ENCODE data around the gene KIF5A.
A peak's percentile ranks its signal among the peaks of the same experiment; 100 is the strongest.
"Not testable (repeated sequence)": the region's sequence is repeated elsewhere in the genome, so short reads cannot be mapped to it uniquely, and the experiment has no call there.

Gene KIF5A

DNA sequence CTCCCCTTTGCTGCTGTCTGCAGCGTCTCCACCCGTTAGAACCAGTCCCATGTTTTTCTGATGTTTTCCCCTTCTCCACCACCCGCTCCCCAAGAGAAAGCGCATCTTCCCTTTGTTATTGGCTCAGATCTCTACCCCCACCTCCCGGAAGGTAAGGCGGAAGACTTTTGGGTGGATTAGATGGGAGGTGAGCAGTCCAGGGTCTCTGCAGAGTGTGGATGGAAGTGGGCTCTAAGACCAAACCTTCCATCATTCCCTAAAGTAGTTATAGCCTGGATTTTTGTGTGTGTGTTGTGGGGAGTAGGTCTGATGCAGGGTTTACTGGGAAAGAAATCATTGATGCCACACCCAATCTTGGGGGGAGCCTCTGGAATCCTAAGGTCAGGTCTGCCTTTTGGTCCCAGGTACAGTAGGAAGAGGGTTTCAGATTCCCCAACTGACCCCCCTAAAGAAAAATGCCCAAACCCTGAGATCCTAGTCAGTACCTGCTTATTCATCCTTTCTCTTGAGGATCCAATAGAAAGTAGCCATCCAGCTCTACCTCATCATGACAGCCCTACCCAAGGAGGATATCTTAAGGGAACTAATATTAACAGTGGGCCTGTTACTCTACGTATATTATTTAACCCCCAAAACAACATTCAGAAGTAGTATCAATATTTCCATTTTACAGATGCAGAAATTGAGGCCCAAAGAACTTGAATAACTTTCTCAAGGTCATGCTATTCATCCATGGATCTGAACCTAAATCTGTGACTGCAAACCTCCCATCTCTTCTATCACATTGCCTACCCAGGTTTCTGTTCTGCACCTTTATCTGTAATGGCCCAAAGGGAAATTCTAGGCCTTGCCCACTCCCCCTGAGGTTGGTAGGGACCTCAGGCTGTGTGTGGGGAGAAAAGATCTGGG lies 1.1 kb downstream of the KIF5A start:
- peaks cover 21% of the 10 kb centered on the region for H3K4me1 ChIP-seq (ENCODE audit: control insufficient read depth, insufficient read depth, low read length)
- peaks cover 13% of the 10 kb centered on the region; the same call in 1 of the 2 replicates for H3K27me3 ChIP-seq (ENCODE audit: control insufficient read depth, insufficient read depth, low read length)
- peak overlapping the region; percentile 95 for H3K4me3 ChIP-seq (ENCODE audit: low read depth, low read length)
- H3K9me3 ChIP-seq (ENCODE audit: control insufficient read depth, insufficient read depth, low read length), result no peaks in the 10 kb centered on the region
- no peak overlapping the region for H3K27ac ChIP-seq (ENCODE audit: low read depth, low read length)
- no peak overlapping the region for H3K9ac ChIP-seq (ENCODE audit: low read depth, low read length)
- H3K36me3 ChIP-seq (ENCODE audit: control insufficient read depth, insufficient read depth, low read length), result no peaks in the 10 kb centered on the region; the same call in 1 of the 2 replicates

DNA sequence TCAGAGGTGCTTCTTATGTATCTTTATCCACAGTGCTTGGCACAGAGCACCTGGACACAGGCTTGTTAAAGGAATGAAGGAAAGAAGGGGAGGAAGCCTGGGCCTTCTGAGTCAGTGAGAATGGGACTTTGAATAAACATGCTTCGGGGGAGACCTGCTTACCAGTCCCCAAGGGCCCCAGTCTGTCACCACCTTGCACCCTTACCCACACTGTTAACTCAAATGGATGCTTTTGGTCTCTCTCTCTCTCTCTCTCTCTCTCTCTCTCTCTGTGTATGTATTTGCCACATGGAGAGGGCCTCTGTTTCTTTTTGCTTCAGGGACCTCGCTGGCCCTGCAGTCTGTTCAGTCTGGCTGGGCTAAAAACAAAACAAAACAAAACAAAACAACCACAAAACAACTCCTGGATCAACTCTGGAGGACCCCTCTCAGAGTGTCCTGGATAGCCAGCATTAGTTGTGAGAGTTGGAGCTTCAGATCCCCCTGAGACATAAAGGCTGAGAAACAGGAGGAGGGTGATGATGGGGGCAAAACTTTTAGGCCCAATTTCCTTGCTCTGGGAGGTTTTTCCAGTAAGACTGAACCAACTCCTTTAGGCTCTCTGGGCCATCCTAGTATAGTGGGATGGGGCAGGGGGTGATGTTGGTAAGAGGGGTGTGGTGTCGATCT lies 1.9 kb downstream of the KIF5A start:
- H3K27me3 ChIP-seq (ENCODE audit: control insufficient read depth, insufficient read depth, low read length), result peaks cover 13% of the 10 kb centered on the region; the same call in 1 of the 2 replicates
- H3K36me3 ChIP-seq (ENCODE audit: control insufficient read depth, insufficient read depth, low read length), result no peaks in the 10 kb centered on the region; the same call in 1 of the 2 replicates
- peaks cover 18% of the 10 kb centered on the region; the same call in 1 of the 2 replicates for H3K4me1 ChIP-seq (ENCODE audit: control insufficient read depth, insufficient read depth, low read length)
- H3K27ac ChIP-seq (ENCODE audit: low read depth, low read length), result no peak overlapping the region
- H3K9me3 ChIP-seq (ENCODE audit: control insufficient read depth, insufficient read depth, low read length), result no peaks in the 10 kb centered on the region
- no peak overlapping the region for H3K4me3 ChIP-seq (ENCODE audit: low read depth, low read length)
- no peak overlapping the region for H3K9ac ChIP-seq (ENCODE audit: low read depth, low read length)

DNA sequence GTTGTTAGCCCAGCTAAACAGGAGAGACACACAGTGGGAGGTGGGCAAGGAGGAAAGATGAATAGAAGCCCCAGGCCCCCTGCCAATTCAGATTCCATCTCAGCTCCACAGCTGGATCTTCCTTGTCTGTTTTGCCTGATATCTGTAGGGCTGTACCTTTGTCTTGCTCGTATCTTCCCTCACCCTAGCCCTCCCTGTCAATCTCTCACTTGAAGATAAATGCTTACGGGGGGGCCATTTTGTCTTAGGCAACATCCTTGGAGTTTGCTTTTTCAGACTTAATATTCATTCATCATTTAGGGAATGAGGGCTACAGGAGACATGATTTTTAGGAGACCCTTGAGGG lies 2.4 kb downstream of the KIF5A start:
- no peak overlapping the region for H3K9ac ChIP-seq (ENCODE audit: low read depth, low read length)
- H3K27ac ChIP-seq (ENCODE audit: low read depth, low read length), result no peak overlapping the region
- no peaks in the 10 kb centered on the region; the same call in 1 of the 2 replicates for H3K36me3 ChIP-seq (ENCODE audit: control insufficient read depth, insufficient read depth, low read length)
- no peaks in the 10 kb centered on the region for H3K9me3 ChIP-seq (ENCODE audit: control insufficient read depth, insufficient read depth, low read length)
- H3K27me3 ChIP-seq (ENCODE audit: control insufficient read depth, insufficient read depth, low read length), result peaks cover 13% of the 10 kb centered on the region; the same call in 1 of the 2 replicates
- no peak overlapping the region for H3K4me3 ChIP-seq (ENCODE audit: low read depth, low read length)
- peaks cover 16% of the 10 kb centered on the region; the same call in 1 of the 2 replicates for H3K4me1 ChIP-seq (ENCODE audit: control insufficient read depth, insufficient read depth, low read length)

DNA sequence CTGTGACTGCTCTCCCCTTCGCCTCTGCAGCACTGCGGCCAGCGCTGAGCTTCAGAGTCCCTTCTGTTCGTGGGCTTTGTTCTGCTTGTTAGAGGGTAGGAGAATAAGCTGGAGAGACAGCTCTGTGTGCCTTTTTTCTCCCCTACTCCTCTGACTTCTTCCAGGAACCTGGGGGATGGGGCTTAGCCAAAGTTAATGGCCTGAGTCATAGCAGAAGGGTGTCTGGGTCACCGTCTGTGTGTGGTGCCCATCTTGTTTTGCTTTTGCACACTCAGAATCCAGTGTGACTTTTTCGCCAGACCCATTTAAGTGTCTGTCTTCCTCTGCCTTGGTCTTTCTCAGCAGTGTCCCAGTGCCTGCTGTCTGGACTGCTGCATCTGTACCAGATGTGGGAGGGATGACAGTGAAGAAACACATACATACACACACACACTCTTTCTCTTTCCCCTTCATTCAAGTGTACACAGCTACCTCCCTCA lies 3.0 kb downstream of the KIF5A start:
- H3K27ac ChIP-seq (ENCODE audit: low read depth, low read length), result no peak overlapping the region
- no peaks in the 10 kb centered on the region for H3K9me3 ChIP-seq (ENCODE audit: control insufficient read depth, insufficient read depth, low read length)
- H3K4me3 ChIP-seq (ENCODE audit: low read depth, low read length), result no peak overlapping the region

DNA sequence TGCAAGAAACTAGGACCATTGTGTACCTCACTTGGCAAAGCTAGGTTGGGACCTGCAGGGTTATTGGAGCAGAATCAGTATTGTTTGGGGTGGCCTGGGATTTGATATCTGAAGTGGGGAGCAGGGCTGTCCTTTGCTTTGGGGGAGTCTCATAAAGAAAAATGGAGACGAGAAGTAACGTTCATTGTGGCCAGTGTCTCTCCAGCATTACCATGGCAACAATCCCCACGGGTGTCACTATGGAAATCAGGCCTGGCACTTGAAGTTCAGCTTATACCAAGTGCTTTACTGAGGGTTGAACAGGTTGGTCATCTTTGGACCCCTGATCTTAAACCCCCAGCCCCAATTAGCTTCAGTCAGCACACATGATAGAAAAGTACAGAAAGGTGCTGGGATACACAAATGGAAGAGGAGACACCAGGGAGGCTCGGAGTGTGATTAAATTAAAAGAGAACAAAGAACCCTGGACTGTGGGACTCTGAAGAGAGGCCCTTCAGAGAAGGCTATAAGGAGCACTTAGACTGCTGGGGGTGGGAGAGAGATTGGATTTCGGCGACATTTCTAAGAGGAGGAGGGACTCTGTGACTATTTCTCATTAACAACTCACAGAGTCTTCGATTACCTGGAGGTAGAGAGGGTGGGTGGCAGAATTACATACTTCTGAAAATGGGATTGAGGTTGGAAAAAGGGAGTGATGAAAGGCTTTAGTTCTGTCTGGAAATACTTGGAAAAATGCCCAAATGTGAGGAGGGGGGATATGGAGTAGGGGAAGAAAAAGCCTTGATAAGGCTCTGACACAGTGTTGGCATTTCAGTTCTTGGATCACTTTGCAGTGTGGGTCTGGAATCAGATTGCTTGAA lies 3.7 kb downstream of the KIF5A start:
- no peaks in the 10 kb centered on the region for H3K9me3 ChIP-seq (ENCODE audit: control insufficient read depth, insufficient read depth, low read length)
- H3K4me1 ChIP-seq (ENCODE audit: control insufficient read depth, insufficient read depth, low read length), result peaks cover 15% of the 10 kb centered on the region; the same call in 1 of the 2 replicates
- H3K36me3 ChIP-seq (ENCODE audit: control insufficient read depth, insufficient read depth, low read length), result peaks cover 3% of the 10 kb centered on the region; the same call in 1 of the 2 replicates
- peaks cover 8% of the 10 kb centered on the region; the same call in 1 of the 2 replicates for H3K27me3 ChIP-seq (ENCODE audit: control insufficient read depth, insufficient read depth, low read length)
- H3K27ac ChIP-seq (ENCODE audit: low read depth, low read length), result no peak overlapping the region
- H3K4me3 ChIP-seq (ENCODE audit: low read depth, low read length), result no peak overlapping the region
- H3K9ac ChIP-seq (ENCODE audit: low read depth, low read length), result no peak overlapping the region

More for the DNA sequence above, 3.0 kb downstream of the KIF5A start:
- no peak overlapping the region for H3K9ac ChIP-seq (ENCODE audit: low read depth, low read length)
- H3K4me1 ChIP-seq (ENCODE audit: control insufficient read depth, insufficient read depth, low read length), result peaks cover 15% of the 10 kb centered on the region; the same call in 1 of the 2 replicates
- H3K36me3 ChIP-seq (ENCODE audit: control insufficient read depth, insufficient read depth, low read length), result peaks cover 3% of the 10 kb centered on the region; the same call in 1 of the 2 replicates
- H3K27me3 ChIP-seq (ENCODE audit: control insufficient read depth, insufficient read depth, low read length), result peaks cover 13% of the 10 kb centered on the region; the same call in 1 of the 2 replicates

DNA sequence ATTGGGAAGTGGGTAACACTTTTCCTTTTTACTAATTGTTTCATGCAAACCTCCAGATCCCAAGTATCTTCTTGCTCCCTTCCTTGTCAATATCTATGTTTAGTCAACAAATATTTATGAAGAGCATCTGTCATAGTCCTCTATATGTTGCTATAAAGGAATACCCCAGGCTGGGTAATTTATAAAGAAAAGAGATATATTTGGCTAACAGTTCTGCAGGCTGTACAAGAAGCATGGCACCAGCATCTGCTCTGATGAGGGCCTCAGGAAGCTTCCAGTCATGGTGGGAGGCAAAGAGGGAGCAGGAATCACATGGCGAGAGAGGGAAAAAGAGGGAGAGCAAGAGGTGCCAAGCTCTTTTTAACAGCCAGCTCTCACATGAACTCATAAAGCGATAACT lies 4.6 kb downstream of the KIF5A start:
- H3K4me3 ChIP-seq (ENCODE audit: low read depth, low read length), result no peak overlapping the region
- peaks cover 3% of the 10 kb centered on the region; the same call in 1 of the 2 replicates for H3K36me3 ChIP-seq (ENCODE audit: control insufficient read depth, insufficient read depth, low read length)
- H3K4me1 ChIP-seq (ENCODE audit: control insufficient read depth, insufficient read depth, low read length), result peaks cover 10% of the 10 kb centered on the region; the same call in 1 of the 2 replicates
- no peaks in the 10 kb centered on the region for H3K9me3 ChIP-seq (ENCODE audit: control insufficient read depth, insufficient read depth, low read length)
- 0 out of 2 replicates have a peak, but pooled peaks cover under 1% of the 10 kb centered on the region for H3K27me3 ChIP-seq (ENCODE audit: control insufficient read depth, insufficient read depth, low read length)
- no peak overlapping the region for H3K27ac ChIP-seq (ENCODE audit: low read depth, low read length)
- no peak overlapping the region for H3K9ac ChIP-seq (ENCODE audit: low read depth, low read length)

DNA sequence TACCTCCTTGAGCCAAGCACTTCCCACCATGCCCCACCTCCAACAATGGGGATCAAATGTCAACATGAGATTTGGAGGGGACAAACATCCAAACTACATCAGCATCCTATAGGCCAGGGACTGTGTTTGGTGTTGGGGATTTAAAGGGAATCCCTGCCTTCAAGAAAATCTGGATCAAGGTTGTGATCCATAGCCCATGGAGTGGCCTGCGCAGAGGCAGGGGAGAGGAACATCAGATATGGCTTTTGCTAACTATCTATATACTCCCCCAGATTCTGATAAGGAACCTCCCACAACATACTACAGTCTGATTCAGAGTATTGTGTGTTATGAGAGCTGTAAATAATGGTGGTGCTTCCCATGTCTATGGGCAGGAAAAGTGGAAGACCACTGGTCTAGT lies 5.1 kb downstream of the KIF5A start:
- Histone ChIP-seq H3K4me3 (ENCODE audit: low read depth, low read length) (no peak overlapping the region), H3K9ac (ENCODE audit: low read depth, low read length) (no peak overlapping the region), H3K4me1 (ENCODE audit: control insufficient read depth, insufficient read depth, low read length) (peaks cover 9% of the 10 kb centered on the region; the same call in 1 of the 2 replicates), H3K36me3 (ENCODE audit: control insufficient read depth, insufficient read depth, low read length) (peaks cover 3% of the 10 kb centered on the region; the same call in 1 of the 2 replicates), H3K27me3 (ENCODE audit: control insufficient read depth, insufficient read depth, low read length) (no peaks in the 10 kb centered on the region), H3K9me3 (ENCODE audit: control insufficient read depth, insufficient read depth, low read length) (no peaks in the 10 kb centered on the region), H3K27ac (ENCODE audit: low read depth, low read length) (no peak overlapping the region)

DNA sequence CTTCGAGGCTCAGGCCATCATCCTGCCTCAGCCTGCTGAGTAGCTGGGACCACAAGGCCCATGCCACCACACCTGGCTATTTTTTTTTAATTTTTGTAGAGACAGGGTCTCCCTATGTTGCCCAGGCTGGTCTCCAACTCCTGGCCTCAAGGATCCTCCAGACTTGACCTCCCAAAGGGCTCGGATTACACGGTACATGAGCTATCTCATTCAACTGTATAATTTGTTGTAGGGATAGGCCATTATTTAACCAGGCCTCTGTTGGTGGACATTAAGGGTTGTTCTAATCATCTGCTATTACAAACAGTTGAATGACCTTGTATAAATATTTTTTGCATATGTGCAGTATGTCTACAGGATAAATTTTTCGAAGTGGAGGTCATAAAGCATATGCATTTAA lies 9.0 kb downstream of the KIF5A start:
- H3K36me3 ChIP-seq (ENCODE audit: control insufficient read depth, insufficient read depth, low read length), result peaks cover 11% of the 10 kb centered on the region
- no peak overlapping the region for H3K9ac ChIP-seq (ENCODE audit: low read depth, low read length)
- H3K27me3 ChIP-seq (ENCODE audit: control insufficient read depth, insufficient read depth, low read length), result no peaks in the 10 kb centered on the region
- H3K27ac ChIP-seq (ENCODE audit: low read depth, low read length), result no peak overlapping the region
- H3K4me3 ChIP-seq (ENCODE audit: low read depth, low read length), result no peak overlapping the region
- H3K9me3 ChIP-seq (ENCODE audit: control insufficient read depth, insufficient read depth, low read length), result no peaks in the 10 kb centered on the region
- no peaks in the 10 kb centered on the region for H3K4me1 ChIP-seq (ENCODE audit: control insufficient read depth, insufficient read depth, low read length)

DNA sequence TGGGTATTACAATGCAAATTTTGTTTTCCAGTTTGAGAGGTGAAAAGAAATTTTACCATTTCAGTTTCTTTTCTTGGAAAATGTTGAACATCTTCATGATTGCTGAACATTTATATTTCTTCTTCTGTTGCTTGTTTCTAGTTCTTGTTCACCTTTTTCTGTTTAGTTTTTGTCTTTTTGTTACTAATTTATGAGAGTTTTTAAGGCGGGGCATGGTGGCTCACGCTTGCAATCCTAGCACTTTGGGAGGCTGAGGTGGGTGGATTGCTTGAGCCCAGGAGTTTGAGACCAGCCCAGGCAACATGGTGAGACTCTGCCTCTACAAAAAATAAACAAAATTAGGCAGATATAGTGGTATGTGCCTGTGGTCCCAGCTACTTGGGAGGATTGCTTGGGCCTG lies 10.7 kb downstream of the KIF5A start:
- Histone ChIP-seq H3K27ac (ENCODE audit: low read depth, low read length) (no peak overlapping the region), H3K4me1 (ENCODE audit: control insufficient read depth, insufficient read depth, low read length) (no peaks in the 10 kb centered on the region), H3K27me3 (ENCODE audit: control insufficient read depth, insufficient read depth, low read length) (no peaks in the 10 kb centered on the region), H3K4me3 (ENCODE audit: low read depth, low read length) (no peak overlapping the region), H3K9ac (ENCODE audit: low read depth, low read length) (no peak overlapping the region), H3K36me3 (ENCODE audit: control insufficient read depth, insufficient read depth, low read length) (peaks cover 22% of the 10 kb centered on the region), H3K9me3 (ENCODE audit: control insufficient read depth, insufficient read depth, low read length) (no peaks in the 10 kb centered on the region)

DNA sequence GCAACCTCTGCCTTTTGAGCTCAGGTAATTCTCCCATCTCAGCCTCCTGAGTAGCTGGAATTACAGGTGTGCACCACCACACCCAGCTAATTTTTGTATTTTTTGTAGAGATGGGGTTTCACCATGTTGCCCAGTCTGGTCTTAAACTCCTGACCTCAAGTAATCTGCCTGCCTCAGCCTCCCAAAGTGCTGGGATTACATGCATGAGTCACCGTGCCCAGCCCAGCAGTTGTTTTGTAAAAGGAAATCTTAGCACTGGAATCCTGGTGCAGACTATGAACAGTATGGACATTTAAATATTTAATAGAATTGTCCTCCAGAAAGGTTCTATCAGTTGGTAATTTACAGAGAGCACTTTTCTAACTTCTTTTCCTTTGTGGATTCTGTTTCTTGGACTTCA lies 11.3 kb downstream of the KIF5A start:
- H3K9ac ChIP-seq (ENCODE audit: low read depth, low read length); H3K27me3 ChIP-seq (ENCODE audit: control insufficient read depth, insufficient read depth, low read length); H3K27ac ChIP-seq (ENCODE audit: low read depth, low read length); H3K4me3 ChIP-seq (ENCODE audit: low read depth, low read length); H3K4me1 ChIP-seq (ENCODE audit: control insufficient read depth, insufficient read depth, low read length); H3K9me3 ChIP-seq (ENCODE audit: control insufficient read depth, insufficient read depth, low read length): not testable (repeated sequence)
- H3K36me3 ChIP-seq (ENCODE audit: control insufficient read depth, insufficient read depth, low read length), result peaks cover 22% of the 10 kb centered on the region

All from HUES48 (cell line).